ENCODE data around the gene NET1. TPM values are rescaled to one million over a fixed set of nuclear protein-coding genes. Genes with fewer than 3 reads are reported as not detected.

NET1 gene
- total RNA-seq, 4 donors from 2014 or later, result 50.9 to 151 (median 112) TPM

- TF ChIP-seq POLR2A (IDR thresholded peaks at IDR 0.05), result no peak
- no peak for TF ChIP-seq CTCF (IDR thresholded peaks at IDR 0.05)
- Histone ChIP-seq H3K27ac (no peak overlapping the region), H3K4me3 (replicated peaks in 1 of 3) (no peak overlapping the region), H3K36me3 (no peaks in the 10 kb centered on the region), H3K4me1 (no peaks in the 10 kb centered on the region), H3K9me3 (no peaks in the 10 kb centered on the region), H3K27me3 (no peaks in the 10 kb centered on the region)
- 33 to 38% methylated on average over 2 of the region's 2 CpGs for WGBS, 2 donors
- DNase-seq, result no peak
- intact Hi-C loops (cut with DNase I), result no loop called here
Measured at GRCh38 chr10:5423771-5424170, 11.4 kb downstream of the NET1 start.

GRCh38 chr10:5424751-5425150 lies 12.4 kb downstream of the NET1 start:
- Histone ChIP-seq H3K27ac (no peak overlapping the region), H3K9me3 (no peaks in the 10 kb centered on the region), H3K4me1 (no peaks in the 10 kb centered on the region), H3K36me3 (no peaks in the 10 kb centered on the region), H3K4me3 (replicated peaks in 1 of 3) (no peak overlapping the region), H3K27me3 (no peaks in the 10 kb centered on the region)
- no peak for TF ChIP-seq CTCF (IDR thresholded peaks at IDR 0.05)
- no peak for DNase-seq
- intact Hi-C loops (cut with DNase I), result no loop called here
- WGBS, 2 donors, result 68% methylated on average over 4 of the region's 4 CpGs

- no peaks in the 10 kb centered on the region for H3K4me1 ChIP-seq
- no peak for TF ChIP-seq POLR2A (IDR thresholded peaks at IDR 0.05)
- no peak for TF ChIP-seq CTCF (IDR thresholded peaks at IDR 0.05)
- intact Hi-C loops (cut with DNase I), result no loop called here
- no peaks in the 10 kb centered on the region for H3K36me3 ChIP-seq
- no peak overlapping the region for H3K27ac ChIP-seq
- WGBS, 2 donors, result 64 to 69% methylated on average over 2 of the region's 2 CpGs
- H3K4me3 ChIP-seq (replicated peaks in 1 of 3), result no peak overlapping the region
- no peaks in the 10 kb centered on the region for H3K9me3 ChIP-seq
- no peak for DNase-seq
- H3K27me3 ChIP-seq, result no peaks in the 10 kb centered on the region
Measured at GRCh38 chr10:5428133-5428532, 15.8 kb downstream of the NET1 start.

- intact Hi-C loops (cut with DNase I), result no loop called here
- Histone ChIP-seq H3K27me3 (no peaks in the 10 kb centered on the region), H3K27ac (no peak overlapping the region), H3K4me1 (no peaks in the 10 kb centered on the region), H3K4me3 (replicated peaks in 1 of 3) (no peak overlapping the region), H3K9me3 (no peaks in the 10 kb centered on the region), H3K36me3 (no peaks in the 10 kb centered on the region)
- no peak for DNase-seq
- TF ChIP-seq POLR2A (IDR thresholded peaks at IDR 0.05) (no peak), CTCF (IDR thresholded peaks at IDR 0.05) (no peak)
- WGBS, 2 donors, result 83 to 91% methylated on average over 1 of the region's 1 CpG
Measured at GRCh38 chr10:5433182-5433581, 20.8 kb downstream of the NET1 start.

GRCh38 chr10:5434017-5434753 lies 21.8 kb downstream of the NET1 start:
- H3K4me1 ChIP-seq, result no peaks in the 10 kb centered on the region
- no peak for DNase-seq
- peak; percentile 20 to 71 (median 54) for TF ChIP-seq CTCF (IDR thresholded peaks at IDR 0.05)
- no peak for TF ChIP-seq POLR2A (IDR thresholded peaks at IDR 0.05)
- intact Hi-C loops (cut with DNase I), result no loop called here
- H3K36me3 ChIP-seq, result no peaks in the 10 kb centered on the region
- H3K27me3 ChIP-seq, result no peaks in the 10 kb centered on the region
- H3K4me3 ChIP-seq (replicated peaks in 1 of 3), result no peak overlapping the region
- no peaks in the 10 kb centered on the region for H3K9me3 ChIP-seq
- H3K27ac ChIP-seq, result no peak overlapping the region
- 59 to 63% methylated on average over 3 of the region's 3 CpGs for WGBS, 2 donors

Data from thyroid gland (tissue), 4 donors.